Activated CD4-positive, alpha-beta T cell treated with anti-CD3 and anti-CD28 coated beads, Interleukin-2, amount 10 ng/mL, durations not matched to agents 24 days and 14 days (primary cell): Measurements from ENCODE around the gene EXOC4. TPM values are rescaled to one million over a fixed set of nuclear protein-coding genes. Genes with fewer than 3 reads are reported as not detected.

Experiments
- DNase-seq: peaks from one replicate; pipeline ENCODE4 v3.0.0; 2022
- H3K27ac Mint-ChIP-seq: one replicate; pipeline ENCODE4 v1.8.0; 2022; ENCODE audit warnings: mild to moderate bottlenecking, mixed read lengths
- H3K27me3 Mint-ChIP-seq: one replicate; pipeline ENCODE4 v1.8.0; 2022; ENCODE audit warnings: mixed read lengths
- H3K36me3 Mint-ChIP-seq: one replicate; pipeline ENCODE4 v1.8.0; 2022; ENCODE audit warnings: low read depth, mild to moderate bottlenecking, mixed read lengths
- H3K4me1 Mint-ChIP-seq: one replicate; pipeline ENCODE4 v1.8.0; 2021; ENCODE audit warnings: mixed read lengths
- H3K4me3 Mint-ChIP-seq: one replicate; pipeline ENCODE4 v1.8.0; 2022; ENCODE audit warnings: mild to moderate bottlenecking, moderate library complexity, mixed read lengths
- H3K9me3 Mint-ChIP-seq: one replicate; pipeline ENCODE4 v1.8.0; 2021; ENCODE audit warnings: mixed read lengths
- intact Hi-C: fragments of 100-400 bp; cut with micrococcal nuclease; formaldehyde crosslinking; loops from one replicate; pipeline ENCODE4 v1.15.1; 2023
- total RNA-seq: library from RNA; stranded (reverse); gene quantifications from 2 replicates; pipeline ENCODE4 v1.2.3, GENCODE V29; 2022

EXOC4 gene
- total RNA-seq, 1 donor from 2014 or later, result 53.0 TPM

DNA sequence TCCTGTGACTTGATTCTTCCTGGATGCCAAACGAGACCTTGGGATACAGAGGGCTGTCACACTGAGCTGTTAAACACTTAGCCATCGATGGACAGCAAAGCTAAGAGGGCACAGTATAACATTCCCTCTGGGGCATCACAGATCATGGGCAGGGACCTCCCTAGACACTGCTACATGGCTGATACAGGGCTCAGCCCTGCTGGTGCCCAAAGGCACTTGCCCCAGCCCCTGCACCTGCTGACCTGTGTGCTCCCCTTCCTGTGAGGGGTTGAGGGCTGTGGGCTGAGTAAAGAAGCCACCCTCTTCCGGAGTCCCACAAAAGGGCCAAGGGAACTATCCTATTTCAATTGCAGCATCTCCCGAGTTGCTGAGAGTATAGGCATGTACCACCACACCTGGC is 337.9 kb downstream of the EXOC4 start:
- H3K36me3 Mint-ChIP-seq, result no peaks in the 10 kb centered on the region
- DNase-seq, result no peak
- H3K27ac Mint-ChIP-seq, result no peak overlapping the region
- no peak overlapping the region for H3K4me3 Mint-ChIP-seq
- peaks cover 7% of the 10 kb centered on the region for H3K9me3 Mint-ChIP-seq
- H3K4me1 Mint-ChIP-seq, result no peaks in the 10 kb centered on the region
- intact Hi-C loops, result no loop called here
- H3K27me3 Mint-ChIP-seq, result no peaks in the 10 kb centered on the region

DNA sequence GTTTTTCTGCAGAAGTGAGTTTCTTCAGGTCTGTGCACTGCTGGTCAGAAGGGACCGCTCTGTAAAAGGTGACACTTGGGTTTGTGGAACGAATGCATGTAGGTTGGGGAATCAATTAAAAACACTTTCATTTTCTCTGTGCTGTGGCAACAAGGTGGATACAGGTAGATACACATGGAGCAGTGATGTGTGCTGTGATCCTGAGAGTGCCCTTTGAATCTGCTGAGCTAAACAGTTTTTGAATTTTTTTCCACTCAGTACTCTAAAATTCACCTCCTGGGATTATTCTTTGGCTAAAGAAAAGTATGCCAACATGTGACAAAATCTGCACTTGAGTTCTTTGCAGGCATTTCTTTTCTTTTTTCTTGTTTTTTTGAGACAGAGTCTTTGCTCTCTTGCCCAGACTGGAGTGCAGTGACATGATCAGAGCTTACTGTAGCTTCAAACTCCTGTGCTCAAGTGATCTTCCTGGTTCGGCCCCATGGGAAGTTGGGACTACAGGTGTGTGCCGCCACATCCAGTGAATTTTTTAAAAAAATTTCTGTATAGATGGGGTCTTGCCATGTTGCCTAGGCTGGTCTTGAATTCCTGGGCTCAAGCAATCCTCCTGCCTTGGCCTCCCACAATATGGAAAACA is 338.9 kb downstream of the EXOC4 start:
- no peak overlapping the region for H3K4me3 Mint-ChIP-seq
- H3K4me1 Mint-ChIP-seq, result no peaks in the 10 kb centered on the region
- intact Hi-C loops, result no loop called here
- no peaks in the 10 kb centered on the region for H3K36me3 Mint-ChIP-seq
- peaks cover 7% of the 10 kb centered on the region for H3K9me3 Mint-ChIP-seq
- no peak for DNase-seq
- no peak overlapping the region for H3K27ac Mint-ChIP-seq
- H3K27me3 Mint-ChIP-seq, result no peaks in the 10 kb centered on the region

DNA sequence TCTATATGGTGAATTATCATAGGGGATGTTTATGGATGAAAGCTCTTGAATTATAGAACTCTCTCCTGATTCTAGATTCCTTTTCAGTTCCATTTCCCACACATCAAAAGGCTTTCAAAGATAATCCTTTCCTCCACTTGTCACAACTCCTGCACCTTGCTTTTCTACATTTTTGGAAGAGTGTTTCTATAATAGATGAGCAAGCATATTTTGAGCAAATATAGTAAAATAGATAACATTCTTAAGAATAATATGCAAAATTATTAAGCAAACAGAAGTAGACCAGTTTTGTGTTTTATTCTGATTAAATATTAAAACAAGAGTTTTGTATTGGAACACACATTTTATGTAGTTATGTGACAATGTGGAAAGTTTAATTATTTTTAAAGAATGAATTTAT is 340.7 kb downstream of the EXOC4 start:
- Mint-ChIP-seq H3K27ac (no peak overlapping the region), H3K27me3 (no peaks in the 10 kb centered on the region), H3K4me3 (no peak overlapping the region), H3K9me3 (peaks cover 7% of the 10 kb centered on the region), H3K36me3 (no peaks in the 10 kb centered on the region), H3K4me1 (no peaks in the 10 kb centered on the region)
- intact Hi-C loops, result no loop called here
- DNase-seq, result no peak

DNA sequence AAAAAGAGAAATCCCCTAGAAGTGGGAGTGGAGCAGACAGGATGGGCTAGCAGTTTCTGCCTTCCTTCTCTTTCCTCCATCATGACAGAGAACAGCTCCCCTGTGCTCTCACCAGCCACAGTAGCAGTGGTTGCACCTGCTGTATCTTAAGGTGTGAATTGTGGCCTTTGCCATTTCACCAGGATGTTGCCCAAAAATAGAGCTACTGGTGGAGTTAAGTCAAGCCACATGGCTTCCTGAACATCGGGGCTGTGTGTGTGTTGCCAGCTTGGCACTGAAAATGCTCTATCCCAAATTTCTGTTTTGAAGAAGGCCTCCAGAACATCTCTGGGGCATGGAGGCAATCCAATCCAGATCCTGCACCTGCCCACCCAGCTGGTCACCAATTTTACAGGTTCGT is 348.7 kb downstream of the EXOC4 start:
- peaks cover 3% of the 10 kb centered on the region for H3K4me1 Mint-ChIP-seq
- DNase-seq, result no peak
- intact Hi-C loops, result no loop called here
- H3K4me3 Mint-ChIP-seq, result no peak overlapping the region
- H3K9me3 Mint-ChIP-seq, result no peaks in the 10 kb centered on the region
- H3K36me3 Mint-ChIP-seq, result no peaks in the 10 kb centered on the region
- no peaks in the 10 kb centered on the region for H3K27me3 Mint-ChIP-seq
- no peak overlapping the region for H3K27ac Mint-ChIP-seq

DNA sequence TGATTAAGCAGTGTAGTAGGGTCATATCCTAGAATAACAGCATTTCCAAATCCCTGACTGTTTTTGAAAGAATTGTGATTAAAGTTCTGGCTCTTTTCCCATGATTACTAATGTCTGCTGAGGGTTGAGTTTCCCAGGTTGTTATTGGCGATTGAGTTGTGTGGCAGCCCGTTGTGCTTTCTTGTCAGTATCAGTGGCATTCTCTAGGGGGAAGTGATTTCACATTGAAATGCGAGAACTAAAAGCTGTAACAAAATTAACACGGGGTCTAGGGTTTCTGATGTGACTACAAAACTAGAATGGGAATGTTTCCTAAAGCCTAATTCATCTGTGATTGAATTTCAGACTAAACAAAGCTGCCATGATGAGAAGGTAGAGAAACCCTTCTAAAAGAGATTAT is 349.4 kb downstream of the EXOC4 start:
- H3K4me3 Mint-ChIP-seq, result no peak overlapping the region
- DNase-seq, result no peak
- no peak overlapping the region for H3K27ac Mint-ChIP-seq
- intact Hi-C loops, result no loop called here
- no peaks in the 10 kb centered on the region for H3K36me3 Mint-ChIP-seq
- no peaks in the 10 kb centered on the region for H3K9me3 Mint-ChIP-seq
- H3K27me3 Mint-ChIP-seq, result no peaks in the 10 kb centered on the region
- H3K4me1 Mint-ChIP-seq, result peaks cover 3% of the 10 kb centered on the region

DNA sequence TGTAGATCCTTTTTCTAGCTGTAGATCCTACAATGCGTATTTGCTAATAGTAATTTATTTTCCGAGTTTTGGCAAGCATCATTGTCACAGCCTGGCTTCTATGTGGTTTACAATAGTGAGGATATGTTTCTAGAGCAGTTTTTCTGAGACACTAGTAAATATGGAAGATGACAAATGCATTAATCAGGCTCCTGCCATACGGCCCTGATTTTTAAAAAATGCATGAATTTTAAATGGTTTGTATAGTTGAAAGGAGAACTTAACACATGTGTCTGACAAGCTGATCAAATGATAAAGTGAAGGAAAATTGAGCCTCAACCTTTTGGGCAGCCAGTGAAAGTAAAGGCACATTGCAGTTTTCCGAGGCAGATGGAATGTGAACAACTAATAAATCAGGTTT is 354.1 kb downstream of the EXOC4 start:
- Mint-ChIP-seq H3K4me3 (no peak overlapping the region), H3K9me3 (no peaks in the 10 kb centered on the region), H3K36me3 (no peaks in the 10 kb centered on the region), H3K27me3 (no peaks in the 10 kb centered on the region), H3K27ac (no peak overlapping the region), H3K4me1 (no peaks in the 10 kb centered on the region)
- no peak for DNase-seq
- intact Hi-C loops, result no loop called here

DNA sequence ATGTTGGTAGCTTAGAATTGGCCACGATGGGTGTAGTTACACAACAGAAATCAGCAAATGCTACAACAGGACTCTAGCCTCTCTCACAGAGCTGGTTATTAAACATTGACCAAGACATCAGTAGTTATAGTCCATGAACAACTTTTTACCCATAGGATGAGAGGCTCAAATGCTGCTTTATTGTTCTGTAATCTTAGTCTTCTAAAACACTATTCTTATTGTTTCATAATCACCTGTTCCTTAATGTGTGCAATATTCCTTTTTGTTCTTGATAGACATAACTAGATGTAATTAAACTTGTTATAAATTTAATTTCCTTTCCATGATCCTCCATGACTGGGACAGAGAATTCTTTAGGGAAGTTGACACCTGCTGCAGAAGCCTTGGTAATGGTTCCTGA is 356.9 kb downstream of the EXOC4 start:
- no peak overlapping the region for H3K4me3 Mint-ChIP-seq
- intact Hi-C loops, result no loop called here

DNA sequence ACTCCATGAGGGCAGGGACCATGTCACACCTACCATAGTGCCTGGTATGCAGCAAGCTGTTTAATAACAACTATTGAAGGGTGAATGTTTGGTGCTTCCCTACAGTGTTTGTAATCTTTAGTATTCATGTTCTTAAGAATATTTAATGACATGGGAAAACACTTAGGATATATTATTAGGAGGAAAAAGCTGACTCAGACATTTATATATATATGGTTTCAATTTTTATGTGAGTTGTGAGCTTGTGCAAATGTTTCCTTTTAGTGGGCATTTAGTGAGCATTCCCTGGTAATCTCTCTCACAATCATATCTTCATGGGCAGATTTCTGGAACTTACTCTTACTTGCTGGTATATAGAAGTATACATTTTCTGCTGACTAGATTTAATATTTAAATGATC is 359.1 kb downstream of the EXOC4 start:
- no peaks in the 10 kb centered on the region for H3K36me3 Mint-ChIP-seq
- H3K4me1 Mint-ChIP-seq, result no peaks in the 10 kb centered on the region
- DNase-seq, result no peak
- H3K9me3 Mint-ChIP-seq, result no peaks in the 10 kb centered on the region
- no peak overlapping the region for H3K4me3 Mint-ChIP-seq
- intact Hi-C loops, result no loop called here
- H3K27me3 Mint-ChIP-seq, result no peaks in the 10 kb centered on the region
- H3K27ac Mint-ChIP-seq, result no peak overlapping the region

More for the DNA sequence above, 356.9 kb downstream of the EXOC4 start:
- H3K4me1 Mint-ChIP-seq, result no peaks in the 10 kb centered on the region
- no peaks in the 10 kb centered on the region for H3K36me3 Mint-ChIP-seq
- no peak overlapping the region for H3K27ac Mint-ChIP-seq
- H3K9me3 Mint-ChIP-seq, result no peaks in the 10 kb centered on the region
- no peak for DNase-seq
- H3K27me3 Mint-ChIP-seq, result no peaks in the 10 kb centered on the region

DNA sequence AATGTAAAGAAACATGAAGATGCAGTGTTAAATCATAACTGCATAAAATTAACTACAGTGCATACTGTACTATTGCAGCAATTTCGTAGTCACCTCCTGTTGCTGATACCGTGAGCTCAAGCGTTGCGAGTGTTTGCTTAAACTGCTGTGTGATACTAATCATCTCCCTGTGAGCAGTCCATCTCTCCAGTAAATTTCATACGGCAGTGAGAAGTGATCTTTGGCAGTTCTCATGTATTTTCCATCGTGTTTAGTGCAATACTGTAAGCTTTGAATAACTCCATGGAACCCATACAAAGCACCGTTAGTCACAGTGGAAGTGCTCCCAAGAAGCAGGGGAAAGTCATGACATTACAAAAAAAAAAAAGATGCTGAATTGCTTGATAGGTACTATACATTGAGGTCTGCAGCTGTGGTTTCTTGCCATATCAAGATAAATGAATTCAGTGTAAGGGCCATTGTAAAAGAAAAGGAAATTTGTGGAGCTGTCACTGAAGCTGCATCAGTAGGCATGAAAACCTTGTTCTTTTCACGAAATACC is 360.4 kb downstream of the EXOC4 start:
- Mint-ChIP-seq H3K4me3 (no peak overlapping the region), H3K9me3 (no peaks in the 10 kb centered on the region)
- intact Hi-C loops, result no loop called here

DNA sequence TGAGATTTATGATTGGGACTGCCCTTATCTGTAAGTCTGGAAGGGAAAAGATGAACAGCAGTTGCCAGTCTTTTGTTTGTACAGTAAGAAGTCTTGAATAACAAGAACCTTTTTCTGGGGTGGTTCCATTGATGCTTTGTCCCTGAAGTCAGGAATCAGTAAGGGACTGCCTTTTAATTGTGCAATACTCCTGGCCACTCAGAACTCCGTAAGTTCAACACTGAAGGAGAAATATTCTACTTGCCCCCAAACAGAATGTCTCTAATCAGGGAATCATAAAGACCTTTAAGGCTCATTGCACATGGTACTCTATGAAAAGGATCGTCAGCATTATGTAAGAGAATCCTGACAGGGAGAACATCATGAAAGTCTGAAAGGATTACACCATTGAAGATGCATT is 361.4 kb downstream of the EXOC4 start:
- no peaks in the 10 kb centered on the region for H3K4me1 Mint-ChIP-seq
- intact Hi-C loops, result no loop called here
- no peak overlapping the region for H3K4me3 Mint-ChIP-seq
- no peaks in the 10 kb centered on the region for H3K36me3 Mint-ChIP-seq
- DNase-seq, result no peak
- H3K9me3 Mint-ChIP-seq, result no peaks in the 10 kb centered on the region
- no peaks in the 10 kb centered on the region for H3K27me3 Mint-ChIP-seq
- H3K27ac Mint-ChIP-seq, result no peak overlapping the region

More for the DNA sequence above, 360.4 kb downstream of the EXOC4 start:
- Mint-ChIP-seq H3K27ac (no peak overlapping the region), H3K27me3 (no peaks in the 10 kb centered on the region), H3K36me3 (no peaks in the 10 kb centered on the region), H3K4me1 (no peaks in the 10 kb centered on the region)
- no peak for DNase-seq

DNA sequence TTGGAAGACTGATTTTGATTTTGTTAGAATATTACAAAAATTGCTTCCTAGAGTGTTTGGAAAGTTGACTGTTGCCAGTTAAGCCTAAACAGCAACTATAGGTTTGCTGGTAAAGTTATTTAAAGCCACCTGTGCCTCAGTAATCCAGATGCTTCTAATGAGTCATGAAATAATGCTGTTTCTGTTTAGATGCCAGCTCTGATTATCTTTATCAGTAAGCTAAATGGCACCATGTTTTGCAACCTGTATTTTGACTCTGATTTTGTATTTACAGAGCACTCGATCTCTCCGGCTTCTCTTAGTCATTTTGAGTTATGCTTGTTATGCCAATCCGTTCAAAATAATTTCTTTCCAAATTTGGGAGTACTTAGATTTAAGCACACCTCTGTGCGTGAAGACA is 366.1 kb downstream of the EXOC4 start:
- Mint-ChIP-seq H3K27ac (no peak overlapping the region), H3K36me3 (no peaks in the 10 kb centered on the region), H3K4me1 (no peaks in the 10 kb centered on the region), H3K9me3 (no peaks in the 10 kb centered on the region), H3K4me3 (no peak overlapping the region), H3K27me3 (no peaks in the 10 kb centered on the region)
- intact Hi-C loops, result no loop called here
- DNase-seq, result no peak

DNA sequence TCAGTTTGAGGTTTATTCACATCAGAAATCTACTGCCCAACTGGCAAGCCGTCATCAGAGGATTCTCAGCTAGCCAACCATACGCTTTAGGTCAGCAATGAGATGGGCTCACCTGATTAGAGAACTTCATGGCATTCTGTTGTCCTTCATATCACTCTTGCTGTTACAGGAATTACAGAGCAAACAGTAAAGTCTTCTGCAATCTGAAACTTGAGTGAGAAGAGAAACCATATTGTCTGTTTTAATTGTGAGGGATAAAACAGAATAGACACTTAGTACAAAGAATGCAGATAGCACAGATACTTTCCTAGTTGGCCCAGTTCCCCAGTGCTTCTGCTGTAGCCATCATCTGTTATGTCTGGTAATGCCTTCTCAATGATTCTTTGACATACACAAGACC is 366.6 kb downstream of the EXOC4 start:
- H3K27ac Mint-ChIP-seq, result no peak overlapping the region
- no peaks in the 10 kb centered on the region for H3K27me3 Mint-ChIP-seq
- no peaks in the 10 kb centered on the region for H3K9me3 Mint-ChIP-seq
- no peak overlapping the region for H3K4me3 Mint-ChIP-seq
- H3K36me3 Mint-ChIP-seq, result no peaks in the 10 kb centered on the region
- no peaks in the 10 kb centered on the region for H3K4me1 Mint-ChIP-seq
- no peak for DNase-seq
- intact Hi-C loops, result no loop called here

DNA sequence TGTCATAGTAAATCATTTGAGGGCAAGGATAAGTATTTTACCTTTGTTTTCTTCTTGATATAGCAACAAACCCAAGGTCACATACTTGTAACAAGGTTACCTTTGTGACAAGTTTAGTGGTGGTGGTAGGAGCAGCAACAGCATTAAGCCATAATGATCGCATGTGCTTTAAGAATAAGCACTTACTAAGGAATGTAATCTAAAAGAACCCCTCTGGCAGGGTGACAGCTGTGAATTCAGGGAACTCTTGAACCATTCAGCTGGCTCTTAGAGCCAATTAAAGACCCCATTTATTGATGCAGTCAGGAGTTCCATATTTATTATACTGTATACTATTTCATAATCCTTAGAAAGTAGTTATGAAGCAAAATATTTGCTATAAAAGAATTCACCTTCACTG is 370.8 kb downstream of the EXOC4 start:
- no peaks in the 10 kb centered on the region for H3K36me3 Mint-ChIP-seq
- no peaks in the 10 kb centered on the region for H3K9me3 Mint-ChIP-seq
- intact Hi-C loops, result no loop called here
- H3K4me1 Mint-ChIP-seq, result no peaks in the 10 kb centered on the region
- no peak overlapping the region for H3K27ac Mint-ChIP-seq
- no peak for DNase-seq
- no peaks in the 10 kb centered on the region for H3K27me3 Mint-ChIP-seq
- no peak overlapping the region for H3K4me3 Mint-ChIP-seq

DNA sequence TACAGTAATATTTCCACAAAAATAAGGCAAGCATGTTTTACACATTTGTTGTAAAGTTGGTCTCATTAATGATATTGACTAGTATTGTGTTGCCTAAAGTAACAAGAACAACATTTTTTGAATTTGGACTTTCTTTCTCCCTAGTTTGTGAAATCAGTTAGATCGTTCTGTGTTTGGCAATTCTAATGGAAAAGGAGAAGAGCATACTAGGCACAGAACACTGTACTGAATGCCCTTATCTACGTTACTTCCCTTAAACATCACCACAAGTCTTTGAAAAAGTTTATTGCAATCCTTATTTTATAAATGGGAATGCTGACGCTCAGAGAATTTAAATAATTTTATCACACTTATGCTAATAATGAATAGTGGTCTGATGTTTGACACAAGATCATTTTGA is 372.2 kb downstream of the EXOC4 start:
- intact Hi-C loops, result no loop called here
- DNase-seq, result no peak
- no peaks in the 10 kb centered on the region for H3K4me1 Mint-ChIP-seq
- H3K27ac Mint-ChIP-seq, result no peak overlapping the region
- H3K9me3 Mint-ChIP-seq, result no peaks in the 10 kb centered on the region
- no peaks in the 10 kb centered on the region for H3K36me3 Mint-ChIP-seq
- H3K27me3 Mint-ChIP-seq, result no peaks in the 10 kb centered on the region
- H3K4me3 Mint-ChIP-seq, result no peak overlapping the region

DNA sequence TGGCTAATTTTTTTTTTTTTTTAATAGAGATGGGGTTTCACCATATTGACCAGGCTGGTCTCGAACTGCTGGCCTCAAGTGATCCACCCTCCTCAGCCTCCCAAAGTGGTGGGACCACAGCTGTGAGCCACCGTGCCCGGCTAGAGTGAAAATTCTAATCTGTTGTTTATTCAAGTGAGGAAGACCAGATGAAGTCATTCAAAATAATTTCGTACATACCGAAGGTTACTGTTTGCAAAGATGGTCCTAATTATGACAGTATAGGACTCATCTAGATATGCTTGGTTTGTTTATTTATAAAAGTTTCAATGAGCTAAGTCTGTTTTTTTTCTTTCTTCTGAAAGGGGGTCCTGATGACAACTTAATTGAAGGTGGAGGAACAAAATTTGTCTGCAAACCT is 376.8 kb downstream of the EXOC4 start:
- DNase-seq, result no peak
- Mint-ChIP-seq H3K27me3 (no peaks in the 10 kb centered on the region), H3K9me3 (peaks cover 6% of the 10 kb centered on the region), H3K4me1 (no peaks in the 10 kb centered on the region), H3K36me3 (peaks cover 6% of the 10 kb centered on the region), H3K4me3 (no peak overlapping the region), H3K27ac (no peak overlapping the region)
- intact Hi-C loops, result no loop called here
